Dermis microvascular lymphatic vessel endothelial cell (primary cell): ENCODE results near the gene GPRIN2. TPM values are rescaled to one million over a fixed set of nuclear protein-coding genes. Genes with fewer than 3 reads are reported as not detected.
A peak's percentile ranks its signal among the peaks of the same experiment; 100 is the strongest.
"Not testable (repeated sequence)": the region's sequence is repeated elsewhere in the genome, so short reads cannot be mapped to it uniquely, and the experiment has no call there.

Source experiments
- DNase-seq, 2 donors: peaks; one replicate each; pipeline versions ENCODE4 v3.0.0 to v3.0.0-alpha.2; 2010; ENCODE audit warnings: low read depth in 2 of 2
- total RNA-seq: library from RNA; depleted of rRNA; stranded (reverse); fragments of >200 nt; gene quantifications from 2 replicates; pipeline ENCODE4 v1.2.1, GENCODE V29; 2014

The GPRIN2 gene
- total RNA-seq, 1 donor from 2014 or later: not detected

- not testable (repeated sequence) for DNase-seq
Measured at GRCh38 chr10:46567151-46567550, 10.7 kb upstream of the GPRIN2 start.

DNA sequence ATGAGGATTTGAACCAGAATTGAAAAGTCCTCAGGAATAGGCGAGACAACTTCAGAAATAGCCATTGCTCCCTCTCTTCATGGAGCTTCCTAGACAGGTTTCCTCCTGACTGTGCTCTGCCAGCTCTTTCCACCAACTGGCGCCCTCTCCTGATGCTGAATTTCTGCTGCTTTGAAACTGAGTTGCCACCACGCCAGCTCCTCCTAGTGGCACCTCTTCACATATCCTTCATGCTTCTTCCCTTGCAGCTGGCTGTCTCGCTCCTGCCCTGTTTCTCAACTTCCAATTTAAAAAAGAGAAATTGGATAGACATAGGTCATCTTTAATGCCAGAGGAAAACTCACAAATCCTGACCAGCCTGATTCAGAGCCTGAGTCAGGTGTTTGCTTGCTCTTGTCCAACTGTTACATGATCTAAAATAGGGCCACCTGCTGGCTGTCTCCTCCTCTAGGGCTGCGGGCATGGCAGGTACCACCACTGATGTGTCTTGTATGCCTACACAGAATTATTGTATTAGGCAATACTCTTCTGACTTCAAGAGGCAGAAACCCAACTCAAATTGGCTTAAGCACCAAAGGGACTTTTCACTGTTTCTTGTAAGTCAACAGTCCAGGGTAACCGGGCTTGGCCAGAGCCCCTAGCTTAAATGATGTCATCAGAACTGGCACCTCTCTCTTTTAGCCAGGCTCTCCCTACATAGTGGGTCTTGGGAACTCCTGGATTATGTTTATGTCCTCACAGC, 9.3 kb upstream of the GPRIN2 start:
- peak; percentile 39 to 71 for DNase-seq

- no peak for DNase-seq
Measured at GRCh38 chr10:46560952-46561351, 4.5 kb upstream of the GPRIN2 start.

DNA sequence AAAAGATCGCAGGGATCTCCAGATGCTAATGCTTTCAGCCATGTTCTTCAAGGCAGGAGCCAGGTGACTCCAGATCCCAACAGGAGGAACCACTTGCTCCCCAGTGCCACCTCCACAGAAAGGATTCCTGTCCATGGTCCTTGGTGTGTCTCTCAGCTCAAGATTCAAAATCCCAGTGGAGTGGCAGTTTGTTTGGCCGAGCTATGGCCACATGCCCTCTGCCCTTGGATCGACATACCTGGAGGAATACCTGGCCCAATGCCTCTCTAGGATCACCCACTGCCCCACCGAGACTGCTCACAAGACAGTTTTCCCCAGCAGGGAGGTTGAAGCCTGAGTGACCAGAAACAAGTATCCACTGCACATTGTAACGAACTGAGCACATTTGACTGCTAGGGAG, 3.9 kb upstream of the GPRIN2 start:
- DNase-seq: no peak

GRCh38 chr10:46559231-46559671, 2.8 kb upstream of the GPRIN2 start:
- DNase-seq: no peak

DNA sequence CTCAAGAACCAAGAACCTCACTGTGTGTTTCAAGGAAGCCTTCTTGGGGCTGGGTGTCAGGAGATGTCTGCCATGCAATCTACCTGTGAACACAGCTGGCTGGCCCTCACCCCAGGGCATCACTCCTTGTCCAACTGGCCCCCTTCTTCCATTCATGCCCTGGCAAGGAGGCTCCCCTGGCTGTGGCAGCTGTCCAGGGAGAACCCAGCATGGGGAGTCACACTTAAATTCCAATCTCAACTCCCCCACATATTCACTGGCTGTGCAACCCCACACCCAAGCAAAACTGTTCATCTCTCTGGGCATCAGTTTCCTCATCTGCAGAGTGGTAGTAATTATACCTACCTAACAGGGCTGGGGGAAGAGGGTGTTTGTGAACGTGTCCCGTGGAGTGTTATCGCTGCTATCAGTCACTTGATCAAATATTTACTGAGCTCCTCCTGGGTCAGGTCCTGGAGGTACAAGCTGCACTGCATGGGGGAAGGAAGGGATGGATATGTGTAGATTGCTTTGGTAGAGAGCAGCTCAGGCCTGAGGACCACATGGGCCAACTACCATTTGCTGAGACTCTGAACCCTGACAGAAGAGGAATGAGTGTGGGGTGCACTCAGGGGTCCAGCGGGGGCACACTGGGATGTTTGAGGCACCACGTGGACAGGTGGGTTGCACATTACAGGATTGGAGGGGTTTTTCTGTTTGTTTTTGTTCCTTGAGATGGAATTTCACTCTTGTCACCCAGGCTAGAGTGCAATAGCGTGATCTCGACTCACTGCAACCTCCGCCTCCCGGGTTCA, 2.1 kb upstream of the GPRIN2 start:
- no peak for DNase-seq

- DNase-seq: no peak
Measured at GRCh38 chr10:46558122-46558391, 1.6 kb upstream of the GPRIN2 start.

- DNase-seq: no peak
Measured at GRCh38 chr10:46557319-46558121, 1.1 kb upstream of the GPRIN2 start.

GRCh38 chr10:46555713-46556514, 544 bp downstream of the GPRIN2 start:
- no peak for DNase-seq

DNA sequence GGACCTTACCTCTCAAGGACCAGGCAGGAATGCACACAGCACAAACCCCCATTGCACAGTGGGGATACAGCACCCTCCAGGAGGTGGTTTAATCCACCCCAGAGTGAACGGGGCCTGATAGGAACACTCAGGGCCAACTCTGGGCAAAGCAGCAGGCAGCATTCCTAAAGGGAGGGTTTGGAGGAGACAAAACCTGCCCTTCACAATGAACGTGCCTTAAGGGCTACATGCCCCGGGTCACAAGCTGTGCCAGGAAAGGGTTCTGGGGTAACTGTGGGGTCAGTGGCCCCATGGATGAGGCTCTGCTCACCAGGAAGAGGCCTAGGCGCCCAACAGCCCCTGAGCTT, 1.1 kb downstream of the GPRIN2 start:
- DNase-seq: no peak

GRCh38 chr10:46554166-46554781, 2.2 kb downstream of the GPRIN2 start:
- no peak for DNase-seq

GRCh38 chr10:46553238-46554049, 3.0 kb downstream of the GPRIN2 start:
- DNase-seq: no peak

GRCh38 chr10:46552526-46553237, 3.8 kb downstream of the GPRIN2 start:
- DNase-seq: no peak

GRCh38 chr10:46551701-46552525, 4.5 kb downstream of the GPRIN2 start:
- DNase-seq: no peak

DNA sequence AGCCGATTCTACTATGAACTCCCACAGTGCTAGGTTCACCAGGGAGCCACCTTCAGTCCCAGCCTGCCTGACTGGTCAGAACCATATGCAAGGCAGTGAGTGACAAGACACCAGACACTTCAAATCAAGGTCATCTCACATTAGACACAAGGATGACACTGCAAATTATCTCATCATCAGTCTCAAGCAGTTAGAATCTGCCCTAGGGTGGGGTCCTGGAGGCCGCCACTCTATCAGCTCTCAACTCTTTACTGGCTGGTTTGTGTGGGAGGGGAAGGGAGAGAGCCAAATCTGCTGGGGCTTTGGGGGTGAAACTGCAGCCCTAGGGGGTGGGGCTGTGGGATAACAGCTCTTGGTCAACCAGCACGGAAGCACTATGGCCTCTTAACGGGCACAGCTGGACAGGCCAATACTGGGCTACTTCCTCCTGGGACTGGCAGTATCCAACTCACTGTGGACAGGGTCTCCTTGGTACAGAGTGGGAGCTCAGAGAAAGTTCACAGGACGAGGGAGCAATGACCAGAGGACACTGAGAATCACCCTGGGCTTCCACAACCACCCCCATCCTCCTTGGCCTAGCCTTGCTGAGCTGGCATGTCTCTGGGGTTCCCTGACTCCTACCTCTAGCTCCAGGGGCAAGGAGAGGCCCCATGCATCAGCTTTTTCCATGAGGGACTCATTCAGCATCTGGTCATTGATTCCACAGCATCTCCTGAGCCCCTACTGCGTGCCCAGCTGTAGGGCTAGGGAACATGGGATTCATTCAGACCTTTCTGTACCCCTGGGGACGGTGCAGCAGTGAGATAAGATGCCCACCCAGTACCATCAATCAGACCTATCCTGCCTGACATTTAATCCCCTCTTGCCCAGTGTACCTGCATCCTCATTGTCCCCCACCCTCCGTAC, 5.4 kb downstream of the GPRIN2 start:
- no peak for DNase-seq

- DNase-seq: no peak
Measured at GRCh38 chr10:46550076-46550790, 6.2 kb downstream of the GPRIN2 start.
